Stimulated activated CD8-positive, alpha-beta memory T cell treated with anti-CD3 and anti-CD28 coated beads, Interleukin-2, amount 100 ng/mL, for 1 hour (primary cell): ENCODE results near the gene MAP1LC3B2.

ENCODE experiments used
- DNase-seq, 2 donors: peaks; one replicate each; pipeline ENCODE4 v3.0.0-alpha.2; 2020; ENCODE audit warnings: low read depth in 2 of 2

Gene MAP1LC3B2

DNA sequence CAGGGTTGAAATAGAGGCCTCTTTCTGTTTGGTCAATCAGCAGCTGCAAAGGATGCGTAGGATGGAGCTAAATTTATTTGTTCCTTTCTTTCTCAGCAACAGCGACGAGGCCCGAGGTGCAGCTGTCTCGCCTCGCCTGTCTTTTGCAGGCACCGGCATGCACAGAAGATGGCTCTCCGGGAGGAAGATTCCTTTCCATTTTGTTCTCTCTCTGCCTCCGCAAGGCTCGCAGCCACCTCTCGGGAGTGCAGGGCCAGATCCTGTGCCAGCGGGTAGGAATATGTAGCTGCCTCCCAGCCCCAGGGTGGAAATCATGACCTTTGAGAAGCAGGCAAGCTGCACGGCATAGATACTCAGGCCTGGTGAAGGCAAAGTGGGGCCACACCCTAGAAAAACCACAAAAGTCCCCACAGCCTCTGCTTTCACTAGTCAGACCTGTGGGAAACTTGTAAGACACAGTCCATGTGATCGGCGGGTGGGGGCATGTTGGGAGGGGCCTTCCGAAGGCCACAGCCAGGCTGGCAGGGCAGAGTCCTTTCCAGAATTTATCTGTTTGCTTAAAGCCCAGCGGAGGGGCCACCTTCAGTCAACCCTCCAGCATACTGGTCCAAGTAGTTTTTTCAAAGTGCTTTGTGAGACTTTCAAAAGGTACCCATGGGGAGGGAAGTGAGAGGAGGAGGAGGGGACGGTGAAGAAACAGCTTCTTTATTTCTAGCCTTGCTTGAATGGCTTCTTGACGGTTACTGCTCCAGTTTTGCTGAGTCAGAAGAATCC is at the start of gene MAP1LC3B2:
Gene MAP1LC3B2 (plus strand): TSS at position 220 of the 774 bp plus-strand sequence. CDS start 16,562 bp downstream, outside the sequence.
- DNase-seq = peak; percentile 42 to 46

DNA sequence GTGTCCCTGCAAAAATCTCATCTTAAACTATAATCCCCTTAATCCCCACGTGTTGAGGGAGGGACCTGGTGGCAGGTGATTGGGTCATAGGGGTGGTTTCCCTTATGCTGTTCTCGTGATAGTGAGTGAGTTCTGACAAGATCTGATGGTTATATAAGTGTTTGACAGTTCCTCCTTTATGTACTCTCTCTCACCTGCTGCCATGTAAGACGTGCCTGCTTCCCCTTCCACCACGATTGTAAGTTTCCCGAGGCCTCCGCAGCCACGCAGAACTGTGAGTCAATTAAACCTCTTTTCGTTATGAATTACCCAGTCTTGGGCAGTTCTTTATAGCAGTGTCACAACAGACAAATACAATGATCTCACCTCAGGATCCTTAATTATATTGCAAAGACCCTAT is 45.2 kb upstream of the MAP1LC3B2 start:
- no peak for DNase-seq

DNA sequence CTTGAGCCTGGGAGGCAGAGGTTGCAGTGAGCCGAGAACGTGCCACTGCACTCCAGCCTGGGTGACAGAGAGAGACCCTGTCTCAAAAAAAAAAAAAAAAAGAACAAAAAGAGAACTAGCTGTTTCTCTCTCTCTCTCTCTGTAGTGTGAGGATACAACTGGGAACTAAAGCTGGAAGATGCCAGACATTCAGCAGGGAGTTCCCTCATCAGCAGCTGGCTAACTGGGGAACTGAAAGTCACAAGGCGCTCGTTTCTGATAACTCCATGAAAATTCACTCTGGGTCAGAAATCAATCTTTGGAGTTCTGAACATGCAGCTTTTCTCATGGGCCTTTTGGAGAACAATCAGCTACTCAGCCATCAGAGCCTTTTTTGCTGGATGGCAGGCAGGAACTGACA is 43.5 kb upstream of the MAP1LC3B2 start:
- DNase-seq = no peak

DNA sequence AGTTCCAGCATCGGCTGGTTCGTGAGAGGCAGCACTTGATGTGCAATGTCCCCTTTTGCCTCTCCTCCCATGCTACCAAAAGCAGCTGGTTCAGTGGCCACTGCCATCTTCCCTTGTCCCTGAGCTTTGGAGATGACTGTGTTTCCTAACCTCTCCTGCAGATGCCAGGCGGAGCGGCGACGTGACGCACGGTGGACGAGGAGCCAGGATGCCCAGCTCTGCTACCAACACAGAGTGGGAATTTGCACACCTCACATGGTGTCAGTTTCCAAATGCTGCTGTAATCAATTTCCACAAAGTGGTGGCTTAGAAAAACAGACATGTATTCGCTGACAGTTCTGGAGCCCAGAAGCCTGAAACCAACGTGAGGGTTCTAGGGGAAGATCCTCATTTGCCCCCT is 42.5 kb upstream of the MAP1LC3B2 start:
- no peak for DNase-seq

DNA sequence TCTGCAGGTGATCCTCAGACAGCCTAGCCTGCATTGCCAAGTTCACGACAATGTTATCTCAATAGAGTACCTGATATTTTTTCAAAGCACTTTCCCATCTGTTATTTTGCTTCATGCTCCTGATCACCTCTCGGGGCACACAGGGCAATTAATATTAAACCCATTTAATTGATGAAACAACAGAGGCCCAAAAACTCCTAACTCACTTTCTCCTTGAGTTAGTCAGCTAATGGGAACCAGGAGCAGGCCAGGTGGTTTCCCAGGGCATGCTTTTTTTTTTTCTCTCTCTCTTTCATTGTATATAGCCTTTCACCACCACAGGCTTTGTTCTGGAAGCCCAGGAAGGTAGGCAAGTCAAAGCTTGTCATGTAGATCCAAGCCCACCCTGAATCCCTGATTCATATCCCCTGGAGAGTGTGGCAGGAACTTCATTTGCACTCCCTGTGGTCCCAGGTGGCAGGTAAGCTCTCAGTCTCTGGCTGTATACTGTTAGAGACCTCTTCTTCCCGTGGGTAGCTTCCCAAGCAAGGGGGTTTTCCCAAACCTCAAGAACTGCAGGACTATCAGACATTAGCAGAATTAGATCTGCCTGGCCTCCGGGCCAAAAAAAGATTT is 41.6 kb upstream of the MAP1LC3B2 start:
- no peak for DNase-seq

DNA sequence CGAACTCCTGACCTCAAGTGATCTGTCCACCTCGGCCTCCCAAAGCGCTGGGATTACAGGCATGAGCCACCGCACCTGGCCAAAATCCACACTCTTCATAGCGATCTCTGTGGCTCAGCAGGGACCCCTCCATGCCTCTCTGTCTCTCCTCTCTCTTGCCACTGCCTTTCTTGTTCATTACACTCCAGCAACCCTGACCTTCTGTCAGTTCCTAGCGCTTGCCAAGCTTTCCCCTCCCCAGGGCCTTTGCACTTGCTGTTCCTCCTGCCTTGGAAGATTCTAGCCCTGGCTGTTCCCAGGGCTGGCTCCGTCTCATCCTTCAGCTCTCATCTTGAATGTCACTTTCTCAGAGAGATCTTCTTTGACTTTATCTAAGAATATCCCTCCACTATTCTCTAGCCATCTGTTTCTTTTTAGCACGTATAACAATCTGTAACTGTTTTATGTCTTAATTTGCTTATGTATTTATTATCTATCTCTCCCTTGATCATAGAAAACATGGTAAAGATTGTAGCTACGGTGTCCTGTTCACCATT is 38.9 kb upstream of the MAP1LC3B2 start:
- no peak for DNase-seq

DNA sequence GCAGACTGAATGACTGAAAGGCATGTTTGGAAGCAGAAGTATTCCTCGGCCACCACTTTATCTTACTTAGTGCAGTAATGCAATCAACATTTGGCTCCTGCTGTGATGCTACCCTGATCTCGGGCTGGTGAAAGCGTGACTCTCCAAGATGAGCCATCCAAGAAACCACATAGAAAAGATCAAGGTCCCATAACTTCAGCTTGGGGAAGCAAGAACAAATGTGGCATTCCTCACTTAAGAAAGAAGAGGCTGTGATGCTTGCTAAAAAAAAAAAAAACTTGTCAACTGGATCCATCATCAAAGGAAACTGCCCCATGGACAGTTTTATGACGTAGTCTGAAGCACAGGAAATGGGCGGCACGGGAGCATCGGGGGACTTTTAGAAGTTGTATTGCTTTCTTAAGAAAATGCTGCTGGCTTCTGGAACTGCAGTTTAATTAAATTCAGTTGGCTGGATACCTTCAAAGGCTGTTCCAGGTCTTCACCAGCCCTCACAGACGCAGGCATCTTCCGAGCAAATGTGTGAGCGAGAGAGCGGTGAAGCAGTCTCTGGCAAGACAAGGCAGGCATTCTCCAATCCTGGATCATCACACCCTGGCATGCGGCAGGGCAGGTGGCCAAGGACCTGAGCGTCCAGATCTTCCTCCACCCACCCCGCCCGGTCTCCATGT is 38.2 kb upstream of the MAP1LC3B2 start:
- no peak for DNase-seq

DNA sequence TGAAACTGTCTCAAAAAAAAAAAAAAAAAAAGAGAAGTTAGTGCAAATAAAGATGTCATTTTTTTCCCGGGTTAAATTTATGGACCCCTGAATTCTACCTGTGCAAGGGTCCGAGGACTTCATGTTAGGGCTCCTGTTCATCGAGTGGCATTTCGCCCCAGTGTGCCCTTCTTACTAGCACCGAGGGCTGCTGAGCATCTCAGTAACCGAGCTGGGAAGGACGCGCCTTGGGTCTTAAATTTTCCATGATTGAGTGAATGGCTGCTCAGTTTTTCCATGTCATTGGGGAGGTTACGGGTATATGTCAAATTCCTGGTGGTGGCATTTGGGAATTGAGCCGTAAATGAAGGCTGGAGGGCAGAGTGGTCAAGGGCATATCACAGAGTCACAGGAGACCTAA is 34.9 kb upstream of the MAP1LC3B2 start:
- DNase-seq = no peak

DNA sequence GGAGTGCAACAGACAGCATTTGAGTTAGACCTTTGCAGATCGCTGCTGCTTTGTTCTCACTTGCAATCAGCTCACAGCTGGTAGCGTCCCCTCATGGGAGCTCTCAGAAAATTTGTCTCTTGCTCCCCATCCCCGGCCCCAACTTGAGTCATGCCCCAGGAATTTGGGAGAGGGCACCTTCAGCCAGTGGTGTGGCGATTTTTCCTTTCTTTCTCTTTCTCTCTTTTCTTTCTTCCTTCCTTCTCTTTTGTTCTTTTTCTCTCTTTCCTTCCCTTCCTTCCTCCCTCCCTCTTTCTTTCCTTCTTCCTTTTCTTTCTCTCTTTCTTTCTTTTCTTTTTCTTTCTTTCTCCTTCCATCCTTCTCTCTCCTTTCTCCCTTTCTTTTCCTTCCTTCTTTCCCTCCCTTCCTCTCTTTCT is 34.2 kb upstream of the MAP1LC3B2 start:
- DNase-seq = no peak

DNA sequence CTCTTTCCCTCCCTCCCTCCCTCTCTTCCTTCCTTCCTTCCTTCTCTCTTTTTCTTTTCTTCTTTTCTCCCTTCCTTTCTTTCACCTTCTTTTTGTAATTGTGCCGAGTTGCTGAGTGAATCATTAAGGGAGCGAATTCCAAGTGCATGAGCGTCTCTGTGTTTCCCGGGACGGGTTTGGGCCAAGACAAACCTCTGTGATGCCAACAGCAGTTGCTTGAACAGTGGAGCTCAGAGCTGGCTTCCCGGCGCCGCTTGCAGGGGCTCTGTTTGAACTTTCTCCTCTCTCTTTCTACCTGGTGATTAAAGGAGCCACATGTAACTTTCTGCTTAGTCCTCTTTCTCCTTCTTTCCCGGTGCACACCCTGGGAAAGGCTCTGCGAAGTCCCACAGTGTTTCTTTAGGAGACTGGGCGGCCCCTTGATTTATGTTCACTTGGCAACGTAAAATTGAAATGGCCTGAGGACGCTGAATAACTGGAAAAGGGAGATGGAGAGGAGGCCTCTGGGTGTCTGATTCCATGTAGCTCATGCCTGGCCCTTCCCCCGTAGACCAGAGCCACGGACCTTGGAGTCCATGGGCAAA is 33.7 kb upstream of the MAP1LC3B2 start:
- no peak for DNase-seq

DNA sequence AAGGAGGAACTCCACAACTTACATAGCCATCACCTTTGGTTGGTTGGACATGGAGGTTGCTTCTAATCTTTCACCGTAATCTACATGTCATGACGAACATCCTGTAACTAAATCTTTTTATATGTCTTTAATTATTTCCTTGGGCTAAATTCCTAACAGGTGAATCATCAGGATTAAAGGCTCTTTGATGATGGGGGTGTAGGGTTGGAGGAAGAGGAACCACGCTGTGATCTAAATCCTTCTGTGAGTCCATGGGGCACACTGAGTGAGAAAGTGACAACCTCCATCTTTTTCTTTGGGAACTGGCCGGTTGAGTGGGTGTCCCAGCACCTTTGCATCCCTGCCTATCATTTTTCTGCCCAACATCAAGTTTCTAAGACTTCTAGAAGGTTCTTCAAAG is 31.1 kb upstream of the MAP1LC3B2 start:
- no peak for DNase-seq

DNA sequence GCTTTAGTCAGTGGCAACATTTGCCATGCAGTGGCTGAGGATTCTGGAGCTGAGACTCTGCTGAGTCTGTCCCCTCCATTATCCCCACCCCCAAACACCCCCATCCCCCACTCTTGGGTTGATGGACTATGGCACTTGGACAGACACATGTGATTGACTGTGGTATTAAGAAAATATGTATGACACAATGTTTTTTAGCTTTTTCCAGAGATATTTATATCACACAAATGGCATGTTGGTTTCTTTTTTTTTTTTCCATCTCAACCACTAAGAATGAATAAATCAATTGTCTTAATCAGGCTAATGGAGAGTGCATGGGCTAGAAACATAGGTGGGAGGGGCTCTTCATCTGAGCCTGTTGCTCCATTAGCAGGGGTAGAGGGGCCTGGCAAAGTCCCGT is 30.7 kb upstream of the MAP1LC3B2 start:
- DNase-seq = no peak

DNA sequence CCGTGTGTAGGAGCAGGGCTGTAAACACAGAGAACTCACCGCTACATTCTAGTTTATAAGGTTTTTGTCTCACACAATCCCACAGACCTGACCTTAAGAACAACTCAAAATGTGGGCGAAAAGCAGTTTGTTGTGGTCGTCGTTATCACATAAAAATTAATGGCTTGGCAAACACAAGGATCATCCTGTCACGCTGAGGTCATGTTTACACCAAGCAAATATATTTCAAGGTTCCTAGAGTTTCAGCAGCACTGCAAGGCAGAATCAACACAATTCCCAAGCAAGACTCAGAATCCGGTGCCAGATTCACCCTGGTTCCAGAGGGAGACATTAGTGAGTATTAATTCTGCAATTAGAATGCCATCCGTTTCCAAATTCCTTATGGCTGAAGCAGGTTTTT is 30.1 kb upstream of the MAP1LC3B2 start:
- no peak for DNase-seq

DNA sequence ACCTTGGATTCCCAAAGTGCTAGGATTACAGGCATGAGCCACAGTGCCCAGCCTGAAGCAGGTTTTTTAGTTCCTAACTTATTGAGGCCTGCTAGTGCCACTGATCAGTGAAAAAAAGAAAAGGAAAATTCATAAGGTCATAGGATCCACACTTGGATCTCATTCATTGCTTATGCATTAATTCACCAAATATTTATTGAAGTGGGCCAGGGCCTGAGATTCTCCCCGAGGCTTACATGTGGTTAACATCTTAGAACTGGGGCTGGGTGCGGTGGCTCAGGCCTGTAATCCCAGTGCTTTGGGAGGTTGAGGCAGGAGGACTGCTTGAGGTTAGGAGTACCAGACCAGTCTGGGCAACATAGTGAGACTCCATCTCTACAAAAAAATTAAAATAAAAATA is 29.5 kb upstream of the MAP1LC3B2 start:
- no peak for DNase-seq

DNA sequence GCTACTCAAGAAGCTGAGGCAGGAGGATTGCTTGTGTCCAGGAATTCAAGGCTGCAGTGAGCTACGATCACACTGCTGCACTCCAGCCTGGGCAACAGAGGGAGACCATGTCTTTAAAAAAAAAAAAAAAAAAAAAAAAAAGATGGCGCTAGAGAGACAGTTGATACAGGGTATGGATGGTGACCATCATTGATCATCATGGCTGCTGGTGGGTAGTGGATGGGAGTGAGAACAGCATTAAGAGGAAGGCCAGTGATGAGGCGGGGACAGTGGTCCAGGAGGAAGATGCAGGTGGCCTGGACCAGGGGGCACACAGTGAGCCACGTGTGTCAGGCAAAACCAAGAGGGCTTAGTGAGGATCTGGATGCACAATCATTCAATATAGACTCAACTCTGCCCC is 26.8 kb upstream of the MAP1LC3B2 start:
- DNase-seq = no peak

DNA sequence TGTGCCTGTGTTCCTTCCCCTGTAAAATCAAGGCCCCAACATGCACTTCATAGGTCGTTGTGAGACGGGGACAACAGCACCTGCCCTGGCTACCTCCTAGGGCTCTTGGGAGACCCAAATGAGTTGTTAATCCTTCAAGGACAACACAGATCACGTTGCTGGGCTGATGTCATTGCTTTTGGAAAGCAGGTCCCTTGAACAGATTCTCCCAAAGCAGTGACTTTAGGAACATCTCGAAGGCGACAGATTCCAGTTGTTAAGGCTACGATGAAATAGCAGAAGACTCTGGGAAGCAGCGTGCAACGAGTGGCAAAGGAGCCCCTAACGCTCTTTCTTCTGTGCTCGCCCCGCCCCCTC is 26.2 kb upstream of the MAP1LC3B2 start:
- DNase-seq = no peak

DNA sequence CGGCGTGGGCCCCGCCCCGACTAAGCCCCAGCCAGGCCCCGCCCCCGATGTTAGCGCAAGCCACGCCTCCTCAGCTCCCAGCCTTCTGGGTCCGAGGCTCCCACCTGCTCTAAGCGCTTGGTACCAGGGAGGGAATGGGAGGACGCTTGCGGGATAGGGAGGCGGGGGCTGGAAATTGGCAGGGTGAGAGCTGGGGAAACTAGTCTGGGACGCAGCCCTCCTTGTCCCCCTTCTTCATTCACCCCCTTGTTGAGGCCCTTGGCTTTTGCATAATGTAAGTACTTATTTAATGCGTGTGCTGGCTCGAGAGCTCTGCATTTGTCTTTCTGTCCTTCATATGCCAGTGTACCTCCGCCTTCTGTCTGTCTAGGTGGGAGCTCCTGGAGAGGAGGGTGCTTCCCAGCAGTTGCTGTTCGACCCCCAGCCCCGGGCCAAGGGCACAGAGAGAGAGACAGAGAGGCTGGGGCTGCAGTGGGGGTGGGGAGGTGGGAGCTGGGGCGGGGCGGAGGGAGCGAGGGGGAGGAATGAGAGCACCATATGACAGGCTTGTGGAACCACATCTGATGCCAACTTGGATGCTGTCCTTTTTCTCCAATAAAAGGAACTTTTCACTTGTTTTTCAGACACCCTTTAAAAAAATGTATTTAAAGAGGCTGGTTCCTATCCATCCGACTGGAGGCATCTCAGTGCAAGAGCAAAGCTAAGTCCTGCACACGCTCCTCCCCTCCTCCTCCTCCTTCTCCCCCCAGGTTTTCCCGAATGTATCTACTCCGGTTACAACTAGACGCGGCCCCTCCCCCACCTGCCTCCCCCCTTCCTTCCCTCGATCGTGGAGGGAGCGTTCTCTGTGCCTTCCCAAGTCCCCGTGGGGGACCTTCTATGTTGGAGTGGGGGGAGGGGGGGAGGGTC is 25.6 kb upstream of the MAP1LC3B2 start:
- DNase-seq = peak; percentile 42 to 65

DNA sequence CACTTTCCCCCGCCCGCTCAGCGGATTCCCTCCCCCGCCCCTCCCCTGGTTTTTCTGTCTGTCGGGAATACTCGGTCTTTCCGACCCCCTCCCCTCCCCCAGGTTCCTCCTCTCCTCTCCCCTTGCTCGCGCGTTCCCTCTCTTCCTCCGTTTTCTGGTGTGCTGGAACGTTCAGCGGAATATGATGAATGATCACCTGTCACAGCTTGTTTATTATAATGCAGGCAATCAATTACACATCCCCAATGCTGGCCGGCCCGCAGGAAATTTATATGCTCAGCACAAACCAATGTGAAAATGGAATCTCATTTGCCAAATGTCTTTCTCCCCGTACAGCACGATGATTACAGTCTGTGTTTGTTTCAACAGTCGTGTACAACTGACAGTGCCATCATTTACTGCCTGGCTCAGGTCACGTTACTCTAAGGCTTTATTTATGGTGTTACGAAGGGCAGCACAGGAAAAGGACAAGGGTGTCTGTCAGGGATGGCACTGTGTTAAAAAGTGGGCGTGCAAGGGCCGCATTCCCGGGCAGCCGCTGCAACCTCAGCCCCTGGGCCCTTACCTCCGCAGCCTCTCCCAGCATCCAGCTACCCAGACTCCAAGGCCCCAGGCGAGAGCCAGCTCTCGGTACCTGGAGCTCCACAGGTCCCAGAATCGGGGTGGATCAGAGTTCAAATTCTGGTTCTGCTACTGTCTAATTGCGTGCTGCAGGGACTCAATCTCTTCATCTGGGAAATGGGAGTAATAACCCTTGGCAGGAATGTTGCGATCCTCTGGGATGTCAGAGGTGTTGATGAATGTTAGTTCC is 24.7 kb upstream of the MAP1LC3B2 start:
- no peak for DNase-seq

DNA sequence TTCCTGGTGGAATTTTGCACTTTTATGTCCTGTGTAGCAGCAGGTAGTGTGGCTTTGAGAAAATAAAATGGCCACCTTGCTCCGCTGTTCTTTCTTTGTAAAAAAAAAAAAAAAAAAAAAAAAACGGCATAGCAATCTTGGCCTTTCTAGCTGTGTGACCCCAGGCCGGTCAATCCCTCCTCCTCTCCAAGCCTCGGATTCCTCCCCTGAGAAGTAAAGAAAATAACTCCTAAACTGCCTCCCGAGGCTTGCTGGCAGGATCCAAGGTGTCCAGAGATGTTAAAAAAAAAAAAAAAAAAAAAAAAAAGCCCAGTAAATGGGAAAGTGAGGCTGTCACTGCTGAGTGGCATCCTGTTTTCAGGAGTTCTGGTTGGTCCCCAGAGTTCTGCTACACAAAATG is 23.9 kb upstream of the MAP1LC3B2 start:
- DNase-seq = no peak

DNA sequence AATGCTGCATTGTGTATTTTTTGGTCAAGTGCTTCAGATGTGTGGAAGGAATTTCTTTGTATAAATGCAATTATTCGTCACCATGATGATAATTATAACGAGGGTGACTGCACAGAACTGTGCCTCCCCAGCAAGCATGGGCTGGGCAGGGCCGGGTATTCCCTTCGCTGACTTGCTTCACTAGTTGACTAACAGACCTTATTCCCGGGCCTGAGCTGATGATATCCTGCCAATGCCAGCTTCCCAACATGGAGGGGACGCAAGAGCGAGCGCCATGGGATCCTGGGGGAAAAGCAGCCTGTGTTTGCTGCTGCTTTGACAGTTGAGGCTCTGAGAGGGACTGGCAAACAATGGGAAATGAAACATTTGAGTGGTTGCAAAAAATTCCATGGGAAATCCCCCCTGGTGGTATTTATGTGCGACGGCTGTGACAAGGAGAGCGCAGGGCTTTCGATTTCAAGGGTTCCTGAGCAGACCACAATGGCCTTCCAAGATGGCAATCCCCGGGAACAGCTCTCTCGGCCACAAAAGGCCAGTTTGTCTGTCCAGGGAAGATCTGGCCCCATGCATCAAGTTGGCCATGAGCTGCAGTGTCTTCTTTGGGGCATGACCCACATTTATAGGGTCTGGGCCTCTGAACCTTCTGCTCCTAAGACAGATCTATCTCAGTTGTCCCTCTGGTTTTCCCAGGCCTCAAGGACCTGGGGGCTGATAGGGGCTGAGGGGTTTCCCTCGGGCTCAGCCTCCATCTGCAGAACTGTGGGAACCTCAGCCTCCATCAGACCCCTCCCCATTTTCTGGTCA is 21.9 kb upstream of the MAP1LC3B2 start:
- no peak for DNase-seq
